ENCODE measurements around the gene RPS28. TPM values are rescaled to one million over a fixed set of nuclear protein-coding genes. Genes with fewer than 3 reads are reported as not detected.

Gene RPS28
- total RNA-seq: 122 and 242 TPM in 2 replicates

GRCh38 chr19:8321067-8321985 lies at the start of gene RPS28, which contains the start of gene NDUFA7:
RPS28 (plus strand) TSS chr19:8321496; CDS start chr19:8321531, 35 bp downstream.
NDUFA7 (minus strand) TSS chr19:8321375; CDS start chr19:8321358, 17 bp downstream.

GRCh38 chr19:8307965-8308866 lies 13.1 kb upstream of the RPS28 start, which contains the start of gene CD320:
CD320 (minus strand) TSS chr19:8308358; CDS start chr19:8308290, 68 bp downstream.

GRCh38 chr19:8342684-8343482 lies 21.6 kb downstream of the RPS28 start, which contains the start of gene KANK3:
KANK3 (minus strand) TSS chr19:8343262; CDS start chr19:8337828, 5,434 bp downstream.

GRCh38 chr19:8363803-8364771 lies 42.8 kb downstream of the RPS28 start, which contains the start of gene ANGPTL4:
ANGPTL4 (plus strand) TSS chr19:8364155; CDS start chr19:8364322, 167 bp downstream.

Other genes with a start within 250 kb of the RPS28 start
- not detected in 2 replicates for gene FBN3, start 171.9 kb upstream of the RPS28 start, total RNA-seq
- 15.6 and 29.8 TPM in 2 replicates for gene CERS4, start 112.1 kb upstream of the RPS28 start, total RNA-seq
- gene CD320, start 13.1 kb upstream of the RPS28 start, total RNA-seq: 36.4 and 47.8 TPM in 2 replicates
- gene NDUFA7, start 121 bp upstream of the RPS28 start, total RNA-seq: 16.9 and 29.3 TPM in 2 replicates
- under 0.01 and 0.20 TPM in 2 replicates for gene KANK3, start 21.8 kb downstream of the RPS28 start, total RNA-seq
- 20.5 and 21.7 TPM in 2 replicates for gene ANGPTL4, start 42.7 kb downstream of the RPS28 start, total RNA-seq
- 31.3 and 32.3 TPM in 2 replicates for gene RAB11B, start 68.9 kb downstream of the RPS28 start, total RNA-seq
- 35.4 and 36.4 TPM in 2 replicates for gene MARCHF2, start 91.8 kb downstream of the RPS28 start, total RNA-seq
- gene HNRNPM, start 123.5 kb downstream of the RPS28 start, total RNA-seq: 36.4 and 56.5 TPM in 2 replicates
- gene PRAM1, start 181.1 kb downstream of the RPS28 start, total RNA-seq: not detected in 2 replicates
- gene ZNF414, start 192.7 kb downstream of the RPS28 start, total RNA-seq: 2.9 and 3.5 TPM in 2 replicates

Measured in subcutaneous preadipocyte (primary cell).